Activated T-helper 1 cell treated with anti-CD3 and anti-CD28 coated beads, Interleukin-12 subunit alpha, Interleukin-12 subunit beta, Interleukin-2, Interleukin-4 antibody, amounts not matched to agents 30 ng/mL and 10 ng/mL and 1 ng/mL, durations not matched to agents 14 hours and 24 hours and 36 hours (primary cell): ENCODE data around the gene WNK3. TPM values are rescaled to one million over a fixed set of nuclear protein-coding genes. Genes with fewer than 3 reads are reported as not detected.
A peak's percentile ranks its signal among the peaks of the same experiment; 100 is the strongest.

Source experiments
- DNase-seq: peaks from one replicate; pipeline ENCODE4 v3.0.0; 2021; ENCODE audit warnings: low spot score
- H3K27ac Mint-ChIP-seq: one replicate; pipeline ENCODE4 v1.8.0; 2021; ENCODE audit warnings: mild to moderate bottlenecking, mixed read lengths
- H3K27me3 Mint-ChIP-seq: one replicate; pipeline ENCODE4 v1.8.0; 2022; ENCODE audit warnings: mild to moderate bottlenecking, moderate library complexity, mixed read lengths; ENCODE audit not compliant: insufficient read depth
- H3K36me3 Mint-ChIP-seq: one replicate; pipeline ENCODE4 v1.8.0; 2021; ENCODE audit warnings: low read depth, mixed read lengths
- H3K4me1 Mint-ChIP-seq: one replicate; pipeline ENCODE4 v1.8.0; 2021; ENCODE audit warnings: low read depth, mixed read lengths
- H3K4me3 Mint-ChIP-seq: one replicate; pipeline ENCODE4 v1.8.0; 2021; ENCODE audit warnings: mild to moderate bottlenecking, moderate library complexity, mixed read lengths
- H3K9me3 Mint-ChIP-seq: one replicate; pipeline ENCODE4 v1.8.0; 2021; ENCODE audit warnings: mixed read lengths
- intact Hi-C: fragments of 100-400 bp; cut with micrococcal nuclease; formaldehyde crosslinking; loops from one replicate; pipeline ENCODE4 v1.15.1; 2024
- total RNA-seq: library from RNA; stranded (reverse); gene quantifications from 2 replicates; pipeline ENCODE4 v1.2.3, GENCODE V29; 2022

The WNK3 gene
- total RNA-seq, 1 donor from 2014 or later, result 0.16 TPM

- no peak overlapping the region for H3K27ac Mint-ChIP-seq
- no peaks in the 10 kb centered on the region for H3K4me1 Mint-ChIP-seq
- H3K9me3 Mint-ChIP-seq, result no peaks in the 10 kb centered on the region
- intact Hi-C loops, result no loop called here
- H3K36me3 Mint-ChIP-seq, result no peaks in the 10 kb centered on the region
- H3K4me3 Mint-ChIP-seq, result no peak overlapping the region
- no peaks in the 10 kb centered on the region for H3K27me3 Mint-ChIP-seq
- no peak for DNase-seq
Observed at GRCh38 chrX:54213603-54214002, 144.2 kb downstream of the WNK3 start.

- no peak overlapping the region for H3K27ac Mint-ChIP-seq
- intact Hi-C loops, result no loop called here
- H3K27me3 Mint-ChIP-seq, result no peaks in the 10 kb centered on the region
- H3K4me1 Mint-ChIP-seq, result no peaks in the 10 kb centered on the region
- H3K9me3 Mint-ChIP-seq, result no peaks in the 10 kb centered on the region
- no peak for DNase-seq
- H3K36me3 Mint-ChIP-seq, result no peaks in the 10 kb centered on the region
- no peak overlapping the region for H3K4me3 Mint-ChIP-seq
Observed at GRCh38 chrX:54208531-54208930, 149.3 kb downstream of the WNK3 start.

GRCh38 chrX:54198262-54198661 is 159.6 kb downstream of the WNK3 start:
- peaks cover 3% of the 10 kb centered on the region for H3K27me3 Mint-ChIP-seq
- no peak for DNase-seq
- no peaks in the 10 kb centered on the region for H3K9me3 Mint-ChIP-seq
- H3K27ac Mint-ChIP-seq, result no peak overlapping the region
- no peak overlapping the region for H3K4me3 Mint-ChIP-seq
- H3K36me3 Mint-ChIP-seq, result no peaks in the 10 kb centered on the region
- intact Hi-C loops, result no loop called here
- no peaks in the 10 kb centered on the region for H3K4me1 Mint-ChIP-seq

- intact Hi-C loops, result no loop called here
- Mint-ChIP-seq H3K4me1 (no peaks in the 10 kb centered on the region), H3K9me3 (no peaks in the 10 kb centered on the region), H3K27ac (no peak overlapping the region), H3K4me3 (no peak overlapping the region), H3K27me3 (peaks cover 3% of the 10 kb centered on the region), H3K36me3 (no peaks in the 10 kb centered on the region)
- no peak for DNase-seq
Observed at GRCh38 chrX:54194982-54195588, 162.8 kb downstream of the WNK3 start.

- no peaks in the 10 kb centered on the region for H3K4me1 Mint-ChIP-seq
- H3K9me3 Mint-ChIP-seq, result no peaks in the 10 kb centered on the region
- no peaks in the 10 kb centered on the region for H3K27me3 Mint-ChIP-seq
- DNase-seq, result no peak
- H3K27ac Mint-ChIP-seq, result no peak overlapping the region
- intact Hi-C loops, result no loop called here
- H3K36me3 Mint-ChIP-seq, result no peaks in the 10 kb centered on the region
- no peak overlapping the region for H3K4me3 Mint-ChIP-seq
Observed at GRCh38 chrX:54193085-54193821, 164.6 kb downstream of the WNK3 start.

GRCh38 chrX:54184474-54184873 is 173.4 kb downstream of the WNK3 start:
- Mint-ChIP-seq H3K4me1 (peaks cover 30% of the 10 kb centered on the region), H3K4me3 (no peak overlapping the region), H3K9me3 (no peaks in the 10 kb centered on the region), H3K27me3 (no peaks in the 10 kb centered on the region), H3K27ac (no peak overlapping the region), H3K36me3 (peaks cover 18% of the 10 kb centered on the region)
- DNase-seq, result no peak
- intact Hi-C loops, result loop anchor here (5.0 kb wide), 3 partner anchors 818 to 1533 kb away; partner anchors contain the start of genes APEX2 and RRAGB

GRCh38 chrX:54182864-54183613 is 174.8 kb downstream of the WNK3 start, which contains the start of gene FAM120C:
Gene FAM120C (minus strand): TSS chrX:54183254. CDS start chrX:54183198, 56 bp downstream.
- peak within 1 kb of the TSS; percentile 90 for H3K4me3 Mint-ChIP-seq
- intact Hi-C loops, result loop anchor here (1.0 to 5.0 kb wide), 11 partner anchors 139 to 1534 kb away; partner anchors contain the start of genes APEX2, GNL3L, PHF8 and RIBC1
- H3K9me3 Mint-ChIP-seq, result no peaks in the 10 kb centered on the region
- peaks cover 40% of the 10 kb centered on the region for H3K4me1 Mint-ChIP-seq
- H3K27me3 Mint-ChIP-seq, result no peaks in the 10 kb centered on the region
- peak; percentile 38 for DNase-seq
- peak within 1 kb of the TSS; percentile 91 for H3K27ac Mint-ChIP-seq
- peaks cover 21% of the 10 kb centered on the region for H3K36me3 Mint-ChIP-seq

GRCh38 chrX:54182194-54182863 is 175.5 kb downstream of the WNK3 start:
- peaks cover 27% of the 10 kb centered on the region for H3K36me3 Mint-ChIP-seq
- peak overlapping the region; percentile 90 for H3K4me3 Mint-ChIP-seq
- peak overlapping the region; percentile 91 for H3K27ac Mint-ChIP-seq
- DNase-seq, result peak; percentile 50
- peaks cover 47% of the 10 kb centered on the region for H3K4me1 Mint-ChIP-seq
- H3K27me3 Mint-ChIP-seq, result no peaks in the 10 kb centered on the region
- intact Hi-C loops, result loop anchor here (1.0 to 5.0 kb wide), 6 partner anchors 626 to 1535 kb away; partner anchors contain the start of genes APEX2, RIBC1, RRAGB and SMC1A
- no peaks in the 10 kb centered on the region for H3K9me3 Mint-ChIP-seq

GRCh38 chrX:54181202-54181953 is 176.5 kb downstream of the WNK3 start:
- Mint-ChIP-seq H3K36me3 (peaks cover 35% of the 10 kb centered on the region), H3K27ac (peak overlapping the region; percentile 91), H3K4me3 (peak overlapping the region; percentile 90), H3K27me3 (no peaks in the 10 kb centered on the region), H3K4me1 (peaks cover 55% of the 10 kb centered on the region), H3K9me3 (no peaks in the 10 kb centered on the region)
- intact Hi-C loops, result loop anchor here (5.0 kb wide), 3 partner anchors 821 to 1536 kb away; partner anchors contain the start of genes APEX2 and RRAGB
- DNase-seq, result no peak

GRCh38 chrX:54180403-54180802 is 177.4 kb downstream of the WNK3 start:
- Mint-ChIP-seq H3K36me3 (peaks cover 35% of the 10 kb centered on the region), H3K9me3 (no peaks in the 10 kb centered on the region), H3K27me3 (no peaks in the 10 kb centered on the region), H3K27ac (no peak overlapping the region), H3K4me3 (peak overlapping the region; percentile 90), H3K4me1 (peaks cover 55% of the 10 kb centered on the region)
- no peak for DNase-seq
- intact Hi-C loops, result loop anchor here (5.0 kb wide), 3 partner anchors 822 to 1537 kb away; partner anchors contain the start of genes APEX2 and RRAGB

GRCh38 chrX:54178100-54178940 is 179.5 kb downstream of the WNK3 start:
- Mint-ChIP-seq H3K4me1 (peaks cover 51% of the 10 kb centered on the region), H3K4me3 (peak overlapping the region; percentile 3), H3K36me3 (peaks cover 42% of the 10 kb centered on the region), H3K9me3 (no peaks in the 10 kb centered on the region), H3K27me3 (no peaks in the 10 kb centered on the region), H3K27ac (peak overlapping the region; percentile 72)
- DNase-seq, result no peak
- intact Hi-C loops, result no loop called here
